NCI-H82 treated with DMSO at 0.1 percent for 48 hours (cell line): ENCODE data around the gene BCL7C.
"Not testable (repeated sequence)": the region's sequence is repeated elsewhere in the genome, so short reads cannot be mapped to it uniquely, and the experiment has no call there.

Experiments
- DNase-seq: peaks from one replicate; lab custom pipeline; 2025; ENCODE audit not compliant: unreplicated experiment; lab: John Stamatoyannopoulos, UW

Gene BCL7C

DNA sequence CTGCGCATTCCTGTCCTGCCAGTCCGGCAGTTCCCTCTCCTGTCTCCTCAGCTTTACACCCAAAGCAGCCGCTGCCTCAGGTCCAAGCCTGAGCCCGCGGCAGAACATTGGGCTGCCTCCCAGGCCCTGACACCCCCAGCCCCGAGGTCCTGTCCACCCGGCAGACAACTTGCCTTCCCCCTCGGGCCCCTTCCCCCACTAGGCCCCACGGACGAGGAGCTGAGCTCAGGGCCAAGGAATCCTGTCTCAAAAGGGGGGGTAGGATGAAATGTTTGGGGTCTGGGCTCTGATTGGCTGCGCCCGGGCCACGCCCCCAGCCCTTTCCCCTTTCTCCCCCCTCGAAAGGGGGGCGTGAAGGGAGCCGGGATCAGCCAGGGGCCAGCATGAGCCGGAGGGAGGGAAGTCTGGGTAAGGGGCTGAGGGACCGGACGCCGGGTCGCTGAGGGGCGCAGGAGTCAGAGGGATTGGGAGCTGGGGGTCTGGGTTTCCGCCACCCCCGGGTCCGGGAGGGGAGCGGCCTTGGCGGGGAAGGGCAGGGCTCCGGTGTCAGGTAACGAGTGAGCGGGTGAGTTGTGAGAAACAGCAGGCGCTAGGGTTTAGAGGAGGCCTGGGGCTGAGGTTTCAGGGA is 2.5 kb upstream of the BCL7C start, which contains the start of gene CTF1:
Gene CTF1, plus strand, starts transcription at position 354 of the 628 bp plus-strand sequence. Its CDS starts 30 bp downstream, at position 384.
- DNase-seq = peak; percentile 19

DNA sequence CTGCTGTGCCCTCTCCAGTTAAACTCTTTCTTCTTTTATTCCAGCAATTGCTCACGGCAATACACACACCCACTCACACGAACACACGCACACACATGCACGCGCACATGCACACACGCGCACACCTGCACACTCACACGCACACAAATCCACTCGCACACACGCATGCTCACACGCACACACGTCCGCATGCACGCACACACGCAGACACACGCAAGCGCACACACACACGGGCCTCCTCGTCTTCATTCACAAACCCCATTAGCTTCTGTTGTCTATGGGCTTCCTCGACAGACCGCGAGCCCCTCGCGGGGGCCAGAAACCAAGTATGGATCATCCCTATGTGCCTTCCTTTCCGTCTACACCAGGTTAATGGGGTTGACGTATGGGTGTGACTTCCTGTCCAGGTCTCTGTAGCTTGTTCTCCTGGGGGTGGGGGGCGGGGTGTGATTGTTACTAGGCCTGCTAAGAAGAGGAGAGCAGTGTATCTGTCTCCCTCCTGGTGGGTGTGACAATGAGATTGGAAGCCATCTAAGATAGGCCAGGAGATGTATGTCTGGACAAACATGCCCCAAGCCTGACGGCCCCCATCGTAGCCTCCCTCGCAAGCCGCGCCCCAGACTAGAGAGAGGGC is 1.9 kb upstream of the BCL7C start:
- no peak for DNase-seq

DNA sequence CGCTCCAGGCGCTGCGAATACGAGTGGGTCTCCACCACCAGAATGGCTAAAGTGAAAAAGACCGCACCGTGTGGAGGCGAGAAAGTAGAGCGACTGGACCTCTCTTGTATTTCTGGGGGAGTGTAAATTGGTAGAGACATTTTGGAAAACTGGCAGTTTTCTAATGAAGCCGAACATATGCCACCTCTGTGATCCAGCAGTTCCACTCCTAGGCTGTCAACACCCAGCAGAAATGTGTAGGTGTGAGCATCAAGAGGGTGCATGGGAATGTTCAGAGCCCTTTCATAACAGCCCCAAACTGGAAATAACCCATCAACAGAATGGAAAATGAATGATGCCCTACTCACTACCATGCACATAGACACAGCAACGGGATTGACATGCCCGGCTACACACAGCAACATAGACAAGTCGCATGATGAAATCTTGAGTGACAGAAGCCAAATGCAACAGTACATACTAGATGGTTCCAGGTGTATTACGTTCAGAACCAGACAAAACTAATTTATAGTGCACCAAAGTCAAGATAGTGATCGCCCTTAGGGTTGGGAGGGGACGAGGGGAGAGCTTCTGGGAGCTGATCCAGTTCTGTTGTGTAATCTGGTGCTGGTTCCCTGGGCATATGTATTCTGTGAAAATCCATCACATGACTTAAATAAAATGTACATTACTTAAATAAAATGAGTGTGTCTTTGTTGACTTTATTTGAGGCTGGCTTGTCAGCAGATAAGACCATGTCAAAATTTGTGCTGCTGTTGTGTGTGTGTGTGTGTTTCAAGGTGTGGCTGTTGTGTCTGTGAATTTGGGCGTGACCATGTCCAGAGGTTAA is 877 bp upstream of the BCL7C start:
- no peak for DNase-seq

DNA sequence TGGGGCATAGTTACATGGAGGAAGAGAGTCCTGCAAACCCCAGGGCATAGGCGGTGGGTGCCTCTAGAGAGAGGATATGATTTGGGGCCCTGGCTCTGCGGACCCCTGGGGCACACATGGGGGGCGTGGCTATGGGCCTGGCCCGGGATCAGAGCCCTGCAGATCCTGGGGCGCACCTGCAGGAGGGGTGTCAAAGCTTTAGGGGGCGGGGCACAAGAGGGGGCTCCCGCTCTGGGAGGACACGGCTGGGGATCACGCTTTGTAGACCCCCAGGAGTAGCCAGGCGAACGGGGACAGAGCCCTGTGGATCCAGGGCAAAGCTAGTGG is 497 bp downstream of the BCL7C start:
- DNase-seq = no peak

DNA sequence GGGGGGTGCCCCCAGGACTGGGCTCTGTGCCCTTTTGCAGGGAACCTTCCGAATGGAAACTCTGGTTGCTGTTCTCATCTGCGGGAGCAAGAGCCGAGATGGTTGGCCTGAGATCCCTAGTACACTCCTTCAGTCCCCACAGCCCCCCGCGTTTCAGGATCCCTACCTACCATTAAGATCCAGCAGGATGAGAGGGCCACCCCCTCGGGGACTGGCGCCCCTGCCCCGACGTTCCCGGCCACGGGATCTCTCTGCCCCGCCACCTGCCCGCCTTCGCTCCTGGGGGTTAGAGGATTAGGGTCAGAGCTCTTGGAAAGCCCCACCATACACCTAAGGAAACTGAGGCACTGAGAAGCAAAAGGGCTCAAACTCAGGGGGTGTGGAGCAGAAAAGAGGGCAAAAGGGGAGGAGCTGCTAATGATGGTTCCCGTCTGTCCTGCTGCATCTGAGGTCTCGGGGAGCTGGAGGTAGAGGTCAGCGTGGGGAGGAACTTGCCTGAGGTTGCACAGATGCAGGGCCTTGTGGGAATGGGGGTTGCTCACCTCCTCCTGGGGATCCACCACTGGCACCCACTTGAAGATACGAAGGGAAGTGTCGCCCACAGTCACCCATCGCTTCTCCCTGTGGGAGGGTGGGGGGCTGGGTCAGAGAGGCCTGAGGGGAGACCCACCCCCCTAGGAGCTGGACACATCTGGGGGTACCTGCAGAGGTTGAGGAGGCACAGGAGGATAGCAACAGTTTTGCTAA is 1.0 kb downstream of the BCL7C start:
- no peak for DNase-seq

DNA sequence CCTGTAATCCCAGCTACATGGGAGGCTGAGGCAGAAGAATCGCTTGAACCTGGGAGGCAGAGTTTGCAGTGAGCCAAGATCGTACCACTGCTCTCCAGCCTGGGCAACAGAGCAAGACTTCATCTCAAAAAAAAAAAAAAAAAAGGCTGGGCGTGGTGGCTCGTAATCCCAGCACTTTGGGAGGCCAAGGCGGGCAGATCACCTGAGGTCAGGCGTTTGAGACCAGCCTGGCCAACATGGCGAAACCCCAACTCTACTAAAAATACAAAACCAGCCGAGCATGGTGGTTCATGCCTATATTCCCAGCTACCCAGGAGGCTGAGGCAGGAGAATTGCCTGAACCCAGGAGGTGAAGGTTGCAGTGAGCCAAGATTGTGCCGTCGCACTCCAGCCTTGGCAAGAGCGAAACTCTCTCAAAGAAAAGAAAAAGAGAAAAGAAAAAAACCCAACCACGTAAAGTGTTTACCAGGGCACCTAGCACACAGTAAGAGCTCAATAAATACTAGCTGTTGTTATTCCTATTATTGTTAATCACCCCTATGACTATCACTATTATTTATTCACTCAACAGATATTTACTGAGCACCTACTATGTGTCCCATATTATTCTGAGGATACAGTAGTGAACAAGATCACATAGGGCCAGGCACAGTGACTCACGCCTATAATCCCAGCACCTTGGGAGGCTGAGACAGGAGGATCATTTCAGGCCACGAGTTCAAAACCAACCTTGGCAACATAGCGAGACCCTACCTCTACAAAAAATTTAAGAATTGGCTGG is 2.6 kb downstream of the BCL7C start:
- not testable (repeated sequence) for DNase-seq

DNA sequence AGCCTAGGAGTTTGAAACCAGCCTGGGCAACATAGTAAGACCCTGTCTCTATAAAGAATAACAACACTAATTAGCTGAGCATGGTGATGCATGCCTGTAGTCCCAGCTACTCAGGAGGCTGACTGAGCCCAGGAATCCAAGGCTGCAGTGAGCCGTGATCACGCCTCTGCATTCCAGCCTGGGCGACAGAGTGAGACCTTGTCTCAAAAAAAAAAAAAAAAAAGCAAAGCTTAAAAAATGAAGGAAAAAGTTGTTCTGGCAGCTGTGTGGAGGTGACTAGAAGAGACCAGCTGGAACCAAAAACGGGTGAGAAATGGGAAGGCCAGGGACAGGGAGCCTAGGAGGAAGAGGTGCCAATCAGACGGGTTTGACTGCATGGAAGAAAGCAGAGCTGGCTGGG is 4.2 kb downstream of the BCL7C start:
- no peak for DNase-seq

DNA sequence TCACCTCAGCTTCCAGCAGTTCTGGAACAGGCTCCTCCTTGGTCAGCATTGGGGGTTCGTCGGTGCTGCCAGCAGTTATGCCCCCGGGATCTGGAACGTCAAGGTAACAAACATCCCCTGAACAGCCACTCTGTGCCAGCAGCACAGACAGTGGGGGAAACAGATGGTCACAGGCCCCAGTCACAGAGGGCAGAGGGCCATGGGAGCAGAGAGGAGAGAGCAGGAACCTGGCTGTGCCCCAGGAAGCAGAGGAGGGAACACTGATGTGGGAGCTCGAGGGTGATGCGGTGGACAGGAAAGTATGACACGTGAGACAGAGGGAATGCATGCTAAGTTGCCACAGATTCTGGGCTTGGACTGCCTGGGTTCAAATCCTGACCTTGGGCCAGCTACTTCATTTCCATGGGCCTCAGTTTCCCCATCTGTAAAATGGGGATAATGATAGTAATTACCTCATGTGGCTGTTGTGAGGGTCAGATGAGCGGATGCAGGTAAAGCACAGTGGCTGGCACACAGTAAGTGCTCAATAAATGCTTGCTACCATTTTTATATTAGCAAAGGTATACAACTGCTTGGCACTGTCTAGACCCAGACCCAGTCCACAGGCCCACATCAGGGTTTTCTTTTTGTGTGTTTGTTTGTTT is 4.9 kb downstream of the BCL7C start:
- no peak for DNase-seq

DNA sequence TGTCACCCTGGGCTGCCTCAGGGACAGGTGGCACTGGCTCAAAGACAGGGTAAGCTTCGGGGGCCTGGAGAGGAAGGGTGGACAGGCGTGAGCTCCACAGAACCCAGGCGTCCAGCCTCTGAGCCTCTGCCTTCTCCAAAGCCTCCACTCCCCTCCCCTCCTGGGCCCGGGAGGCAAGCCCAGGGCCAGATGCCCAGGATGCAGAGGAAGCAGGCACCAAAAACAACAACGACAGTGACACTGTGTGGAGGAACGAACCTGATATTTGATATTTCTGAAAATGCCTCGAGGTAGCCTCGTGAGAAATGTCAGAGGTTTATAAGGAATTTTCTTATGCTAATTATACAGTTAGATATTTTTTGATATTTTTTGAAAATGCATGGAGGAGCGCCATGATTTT is 6.0 kb downstream of the BCL7C start:
- no peak for DNase-seq

DNA sequence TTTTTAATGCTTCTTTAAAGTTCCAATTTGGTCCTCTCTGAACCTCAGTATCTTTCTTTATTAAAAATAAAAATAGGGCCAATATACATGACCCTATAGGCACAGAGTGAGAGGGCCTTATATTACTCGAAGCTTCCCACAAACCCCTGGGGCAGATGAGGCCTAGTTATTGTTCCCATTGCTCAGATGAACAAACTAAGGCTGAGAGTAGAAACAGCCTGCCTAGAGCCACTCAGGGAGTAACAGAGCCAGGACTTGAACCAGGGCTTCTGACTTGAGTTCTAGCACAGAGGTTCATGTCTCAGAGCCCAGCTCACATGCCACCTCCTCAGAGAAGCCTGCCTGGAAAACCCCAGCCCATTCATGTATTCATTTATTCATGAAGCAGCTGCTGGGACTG is 7.7 kb downstream of the BCL7C start:
- DNase-seq = no peak

DNA sequence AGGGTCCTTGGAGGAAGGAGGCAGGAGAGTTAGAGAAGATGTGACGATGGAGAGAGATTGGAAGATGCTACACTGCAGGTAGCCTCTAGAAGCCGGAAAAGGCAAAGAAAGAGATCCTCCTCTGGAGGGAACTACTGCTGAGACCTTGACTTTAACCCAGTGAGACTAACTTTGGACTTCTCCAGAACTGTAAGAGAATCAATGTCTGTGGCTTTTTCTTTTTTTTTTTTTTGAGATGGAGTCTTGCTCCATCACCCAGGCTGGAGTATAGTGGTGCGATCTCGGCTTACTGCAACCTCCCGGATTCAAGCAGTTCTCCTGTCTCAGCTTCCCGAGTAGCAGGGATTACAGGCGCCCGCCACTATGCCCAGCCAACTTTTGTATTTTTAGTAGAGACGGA is 8.7 kb downstream of the BCL7C start:
- DNase-seq = no peak

DNA sequence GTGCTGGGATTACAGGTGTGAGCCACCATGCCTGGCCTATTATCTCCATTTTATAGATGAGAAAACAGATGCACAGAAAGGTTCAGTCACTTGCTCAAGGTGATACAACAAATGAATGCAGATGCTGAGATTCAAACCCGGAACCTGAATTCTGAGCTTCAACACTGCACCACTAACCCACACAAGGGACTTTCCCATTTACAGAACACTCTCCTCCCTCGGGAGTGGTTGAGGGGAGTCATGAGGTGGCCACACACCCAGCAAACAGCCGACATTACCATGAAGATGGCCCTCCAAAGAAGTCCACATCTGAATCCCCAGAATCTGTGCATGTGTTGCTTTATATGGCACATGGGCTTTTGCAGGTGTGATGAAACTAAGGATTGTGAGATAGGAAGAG is 9.1 kb downstream of the BCL7C start:
- DNase-seq = no peak

DNA sequence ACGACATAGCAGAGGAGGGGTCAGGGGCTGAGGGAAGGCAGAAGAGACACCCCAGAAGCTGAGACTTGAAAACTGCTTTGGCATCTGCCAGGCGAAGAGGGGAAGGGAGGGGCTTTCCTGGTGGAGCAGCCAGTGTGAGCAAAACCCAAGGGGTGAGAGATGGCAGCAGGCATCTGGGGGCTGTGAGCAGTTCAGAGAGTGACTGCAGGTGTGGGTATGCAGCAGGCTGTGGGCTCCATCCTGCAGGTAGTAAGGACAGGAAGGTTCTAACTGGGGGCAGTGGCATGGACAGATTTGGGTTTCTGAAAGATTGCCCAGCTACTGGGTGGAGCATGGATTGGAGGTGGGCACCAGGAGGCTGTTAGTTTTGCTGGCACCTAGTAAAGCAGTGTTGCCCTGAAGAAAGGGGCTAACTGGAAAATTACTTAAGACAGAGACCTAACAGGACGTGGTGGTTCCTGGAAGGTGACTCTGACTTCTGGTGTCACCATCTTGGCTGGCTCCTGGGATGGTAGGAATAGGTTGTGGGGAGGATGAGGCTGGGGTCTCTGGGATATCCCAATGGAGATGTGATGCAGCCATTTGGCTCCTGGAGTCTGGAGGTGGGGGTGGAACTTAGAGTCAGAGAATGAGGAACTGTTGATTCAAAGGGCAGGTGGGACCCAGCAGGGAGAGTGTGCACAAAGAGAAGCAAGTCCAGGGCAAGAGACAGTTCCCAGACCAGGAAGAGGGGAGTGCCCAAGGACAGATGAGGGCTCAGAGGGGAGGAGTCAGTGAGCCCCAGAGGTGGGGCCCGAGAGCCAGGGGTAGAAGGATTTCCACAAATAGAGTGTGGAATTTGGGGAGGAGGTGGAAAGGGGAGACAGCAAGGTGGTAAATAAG is 11.2 kb downstream of the BCL7C start:
- no peak for DNase-seq

DNA sequence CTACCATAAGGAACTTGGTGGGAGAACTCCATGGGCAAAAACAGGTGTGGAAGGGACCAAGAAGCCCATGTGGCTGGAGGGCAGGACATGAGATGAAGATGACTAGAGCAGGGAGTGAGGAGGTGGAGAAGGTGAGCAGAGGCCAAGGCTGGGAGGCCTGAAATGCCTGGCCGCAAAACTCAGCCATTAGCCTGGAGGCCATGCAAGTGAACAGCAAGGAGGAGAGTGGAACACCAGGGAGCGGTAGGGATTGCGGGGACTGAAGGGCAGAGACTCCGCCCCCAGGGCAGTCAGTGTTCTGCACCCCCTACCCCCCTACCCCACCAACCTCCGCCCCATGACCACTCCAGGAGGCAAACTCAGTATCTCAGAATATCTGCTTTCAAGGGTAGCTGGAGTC is 17.0 kb downstream of the BCL7C start:
- no peak for DNase-seq

DNA sequence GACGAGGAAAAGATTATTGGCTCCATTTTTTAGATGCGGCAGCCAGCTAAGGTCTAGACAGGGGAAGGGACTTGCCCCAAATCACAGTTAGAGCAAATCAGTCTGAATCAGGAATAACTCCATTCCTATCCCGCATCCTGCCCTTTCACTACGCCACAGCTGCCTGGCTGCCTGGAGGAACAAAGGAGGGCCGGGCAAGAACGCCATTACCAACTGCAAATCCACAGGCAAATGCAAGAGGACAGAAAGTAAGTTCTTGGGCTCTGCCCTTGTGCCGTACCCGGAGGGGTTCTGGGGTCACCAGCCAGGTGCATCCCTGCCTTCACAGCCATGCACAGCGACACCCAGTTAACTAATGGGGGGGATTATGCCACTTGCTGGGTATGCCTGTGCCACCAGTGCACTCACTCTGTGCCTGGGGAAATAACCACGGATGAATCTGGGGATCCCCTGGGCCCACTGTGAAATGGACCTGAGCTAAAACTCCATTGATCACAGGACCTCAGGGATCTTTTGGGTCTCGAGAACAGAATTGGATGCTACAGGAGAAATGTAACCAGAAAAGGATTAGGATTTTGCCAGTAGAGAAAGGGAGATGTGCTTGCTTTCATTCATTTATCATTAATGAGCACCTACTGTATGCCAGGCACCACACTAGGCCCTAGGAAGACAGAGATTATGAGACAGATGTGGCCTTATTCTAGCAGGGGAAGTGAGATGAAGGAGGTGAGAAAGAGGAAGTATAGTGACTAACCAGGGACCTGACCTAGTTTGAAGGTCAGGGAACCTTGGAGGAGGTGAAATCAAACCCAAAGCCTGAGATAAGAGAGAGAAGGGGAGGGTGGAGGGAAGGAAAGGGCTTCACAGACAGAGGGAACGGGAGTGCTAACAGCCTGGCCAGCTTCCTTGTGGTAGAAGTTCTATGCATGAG is 17.7 kb downstream of the BCL7C start:
- DNase-seq = no peak

DNA sequence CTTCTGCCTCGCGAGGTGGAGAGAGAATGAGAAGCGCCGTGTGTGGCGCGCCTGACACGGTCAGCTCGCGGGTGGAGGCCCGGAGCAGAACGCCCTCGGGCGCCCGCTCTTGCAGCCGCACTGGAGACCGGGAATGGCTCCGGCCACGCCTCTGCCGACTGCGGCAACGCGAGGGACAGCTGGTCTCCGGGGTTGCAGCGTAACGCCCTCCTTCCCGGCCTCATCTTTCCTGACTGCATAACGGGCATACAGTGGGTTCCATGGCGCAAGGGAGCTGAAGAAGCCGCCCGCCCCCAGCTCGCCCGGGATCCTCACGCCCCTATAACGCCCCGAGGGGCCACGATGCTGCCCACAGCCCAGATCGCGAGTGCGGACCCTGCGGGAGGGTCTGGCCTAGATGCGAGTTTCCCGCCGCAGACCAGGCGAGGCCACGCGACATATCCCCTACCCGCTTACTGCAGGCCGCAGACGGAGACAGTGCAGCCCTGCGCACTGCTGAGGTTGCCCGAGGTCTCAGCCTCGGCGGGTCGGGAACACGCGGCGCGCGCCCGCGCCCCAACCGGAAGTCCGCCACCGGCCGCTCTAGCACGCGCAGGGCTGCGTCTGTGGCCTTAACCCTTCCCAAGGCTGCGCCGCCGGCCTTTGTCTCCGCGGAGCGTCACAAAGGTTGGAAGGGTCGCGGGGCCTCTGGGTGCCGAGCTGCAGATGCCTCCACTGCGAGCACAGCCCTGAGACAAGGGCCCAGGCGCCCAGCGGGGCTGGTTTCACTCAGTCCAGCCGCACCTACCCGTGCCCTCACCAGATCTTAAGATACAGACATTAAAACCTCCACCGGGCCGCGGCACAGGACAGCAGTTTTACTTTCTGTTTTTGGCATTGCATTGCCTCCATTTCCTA is 18.8 kb downstream of the BCL7C start:
- DNase-seq = peak; percentile 61

DNA sequence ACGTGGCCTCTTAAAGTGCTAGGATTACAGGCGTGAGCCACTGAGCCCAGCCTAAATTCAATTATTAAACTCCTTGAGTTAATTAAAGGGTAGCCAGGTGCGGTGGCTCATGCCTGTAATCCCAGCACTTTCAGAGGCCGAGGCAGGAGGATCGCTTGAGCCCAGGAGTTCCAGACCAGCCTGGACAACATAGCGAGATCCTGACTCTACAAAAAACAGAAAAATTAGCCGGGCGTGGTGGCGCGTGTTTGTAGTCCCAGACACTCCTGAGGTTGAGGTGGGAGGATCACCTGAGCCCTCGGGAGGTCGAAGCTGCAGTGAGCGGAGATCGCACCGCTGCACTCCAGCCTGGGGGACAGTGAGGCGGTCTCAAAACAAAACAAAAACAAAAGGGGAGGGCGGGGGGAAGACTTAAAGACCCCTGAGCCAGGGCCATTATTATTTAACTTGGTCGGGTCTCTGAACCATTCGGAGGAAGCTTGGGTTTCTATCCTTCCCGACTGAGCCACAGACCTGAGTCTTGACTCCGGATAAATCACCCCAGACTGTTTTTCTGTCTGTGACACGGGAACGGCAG is 19.5 kb downstream of the BCL7C start:
- peak; percentile 60 for DNase-seq
